ENCODE results near the gene DYNC1H1. TPM values are rescaled to one million over a fixed set of nuclear protein-coding genes. Genes with fewer than 3 reads are reported as not detected.

The DYNC1H1 gene
- total RNA-seq, 1 experiment from 2014 or later = 361 TPM

GRCh38 chr14:101934601-101935150, 29.7 kb upstream of the DYNC1H1 start:
- no peaks in the 10 kb centered on the region for H3K79me2 ChIP-seq (ENCODE audit: insufficient read depth, low read length)
- BruUV-seq (replicated peaks) = no TSS peak
- POLR2A ChIA-PET = no interaction called here
- no peaks in the 10 kb centered on the region for H3K4me1 ChIP-seq (ENCODE audit: control insufficient read depth in 1 of 2, insufficient read depth in 2 of 2, low read length in 2 of 2)
- RAD21 ChIA-PET (ENCODE audit: low non-redundant PET in 1 of 2, low total read pairs in 2 of 2, uncharacterized antibody in 2 of 2, unreplicated experiment in 2 of 2) = no interaction called here
- CTCF ChIA-PET = no interaction called here
- no peak overlapping the region for H3K4me3 ChIP-seq (replicated peaks in 1 of 2; ENCODE audit: low read depth in 1 of 2, low read length in 2 of 2)
- no peaks in the 10 kb centered on the region for H3K36me3 ChIP-seq (ENCODE audit: control insufficient read depth in 1 of 2, insufficient read depth in 2 of 2, low read length in 2 of 2)
- no peak overlapping the region for H3K27ac ChIP-seq (ENCODE audit: low read depth, low read length)
- H3K4me2 ChIP-seq (ENCODE audit: low read length) = no peak overlapping the region
- no peak overlapping the region for H2AFZ ChIP-seq (ENCODE audit: low read depth, low read length, poor library complexity, severe bottlenecking)
- TF ChIP-seq CEBPB (IDR thresholded peaks at IDR 0.05; ENCODE audit: low read depth) (no peak), EZH2 (IDR thresholded peaks at IDR 0.05) (no peak), ZNF274 (IDR thresholded peaks at IDR 0.05; ENCODE audit: low read depth, low read length) (no peak), SIN3A (IDR thresholded peaks at IDR 0.05; ENCODE audit: low read depth) (no peak), ZBTB33 (IDR thresholded peaks at IDR 0.05; ENCODE audit: extremely low read depth, insufficient replicate concordance, low read length) (no peak), CBX3 (IDR thresholded peaks at IDR 0.05; ENCODE audit: low read depth) (no peak), EGR1 (IDR thresholded peaks at IDR 0.05; ENCODE audit: low read depth) (no peak), JUND (IDR thresholded peaks at IDR 0.05) (no peak), YY1 (IDR thresholded peaks at IDR 0.05; ENCODE audit: extremely low read depth, insufficient replicate concordance, low read depth, low read length) (no peak), POLR2AphosphoS5 (IDR thresholded peaks at IDR 0.05; ENCODE audit: low read depth, low read length) (no peak), FOSL1 (IDR thresholded peaks at IDR 0.05; ENCODE audit: low read depth) (no peak), MAX (IDR thresholded peaks at IDR 0.05) (no peak), RAD21 (IDR thresholded peaks at IDR 0.05; ENCODE audit: low read depth) (no peak), SRF (IDR thresholded peaks at IDR 0.05; ENCODE audit: low read depth) (no peak), TCF7L2 (IDR thresholded peaks at IDR 0.05; ENCODE audit: borderline replicate concordance, extremely low read depth, insufficient read depth, insufficient read length) (no peak), ELF1 (IDR thresholded peaks at IDR 0.05; ENCODE audit: borderline replicate concordance, low read depth) (no peak), ZFX (IDR thresholded peaks at IDR 0.05) (no peak), SP1 (IDR thresholded peaks at IDR 0.05; ENCODE audit: low read depth) (no peak), REST (IDR thresholded peaks at IDR 0.05; ENCODE audit: low read depth) (no peak)
- no peak for ATAC-seq
- no peaks in the 10 kb centered on the region for H4K20me1 ChIP-seq (ENCODE audit: insufficient read depth)
- no peaks in the 10 kb centered on the region for H3K9me3 ChIP-seq (ENCODE audit: control insufficient read depth in 1 of 2, insufficient read depth in 1 of 2, low read depth in 1 of 2, low read length in 2 of 2)
- intact Hi-C loops (cut with micrococcal nuclease) = no loop called here
- 0 out of 2 replicates have a peak, but pooled peaks cover 4% of the 10 kb centered on the region for H3K27me3 ChIP-seq (ENCODE audit: insufficient read depth, low read length)
- H3K9ac ChIP-seq (ENCODE audit: low read length) = no peak overlapping the region
- DNase-seq (ENCODE audit: low read depth, low spot score) = no peak
- no peaks in the 10 kb centered on the region for H3K9me2 ChIP-seq (ENCODE audit: insufficient read depth)

All from HCT116 (cell line).